ENCODE measurements around the gene NMT2. TPM values are rescaled to one million over a fixed set of nuclear protein-coding genes. Genes with fewer than 3 reads are reported as not detected.
"Not testable (repeated sequence)": the region's sequence is repeated elsewhere in the genome, so short reads cannot be mapped to it uniquely, and the experiment has no call there.

Gene NMT2
- total RNA-seq, result 14.6 TPM

- Histone ChIP-seq H3K9me3 (ENCODE audit: control insufficient read depth in 3 of 3, low read length in 3 of 3) (no peaks in the 10 kb centered on the region), H3K9ac (ENCODE audit: low read depth in 1 of 3, low read length in 3 of 3) (peak within 1 kb of the TSS; percentile 74 to 91 (median 76)), H3K4me1 (ENCODE audit: control insufficient read depth in 3 of 3, insufficient read depth in 3 of 3, low read length in 3 of 3) (peaks cover 14 to 30% (median 20%) of the 10 kb centered on the region in 3 donors), H3K27me3 (ENCODE audit: control insufficient read depth in 3 of 3, insufficient read depth in 3 of 3, low read length in 3 of 3) (no peaks in the 10 kb centered on the region), H3K27ac (ENCODE audit: low read depth, low read length) (peak within 1 kb of the TSS; percentile 74), H3K4me3 (ENCODE audit: low read length in 3 of 3) (peak within 1 kb of the TSS; percentile 82 to 96 (median 93)), H3K36me3 (ENCODE audit: control insufficient read depth in 3 of 3, insufficient read depth in 3 of 3, low read length in 3 of 3) (no peaks in the 10 kb centered on the region)
Measured at GRCh38 chr10:15168291-15168785, at the start of gene NMT2. TSS of gene NMT2 (minus strand) at chr10:15168693. CDS start at chr10:15168612, 81 bp downstream.

- Histone ChIP-seq H3K9ac (ENCODE audit: low read depth in 1 of 3, low read length in 3 of 3) (no peak overlapping the region), H3K4me3 (ENCODE audit: low read length in 3 of 3) (no peak overlapping the region), H3K27me3 (ENCODE audit: control insufficient read depth in 3 of 3, insufficient read depth in 3 of 3, low read length in 3 of 3) (no peaks in the 10 kb centered on the region), H3K9me3 (ENCODE audit: control insufficient read depth in 3 of 3, low read length in 3 of 3) (no peaks in the 10 kb centered on the region), H3K27ac (ENCODE audit: low read depth, low read length) (no peak overlapping the region), H3K4me1 (ENCODE audit: control insufficient read depth in 3 of 3, insufficient read depth in 3 of 3, low read length in 3 of 3) (no peaks in the 10 kb centered on the region), H3K36me3 (ENCODE audit: control insufficient read depth in 3 of 3, insufficient read depth in 3 of 3, low read length in 3 of 3) (peaks cover 0 to 5% (median 5%) of the 10 kb centered on the region in 3 donors)
Measured at GRCh38 chr10:15216700-15217099, 48.2 kb upstream of the NMT2 start.

GRCh38 chr10:15214237-15214636 lies 45.7 kb upstream of the NMT2 start:
- Histone ChIP-seq H3K27ac (ENCODE audit: low read depth, low read length) (no peak overlapping the region), H3K36me3 (ENCODE audit: control insufficient read depth in 3 of 3, insufficient read depth in 3 of 3, low read length in 3 of 3) (peaks cover 0 to 5% (median 5%) of the 10 kb centered on the region in 3 donors), H3K9ac (ENCODE audit: low read depth in 1 of 3, low read length in 3 of 3) (no peak overlapping the region), H3K4me3 (ENCODE audit: low read length in 3 of 3) (no peak overlapping the region), H3K27me3 (ENCODE audit: control insufficient read depth in 3 of 3, insufficient read depth in 3 of 3, low read length in 3 of 3) (no peaks in the 10 kb centered on the region), H3K9me3 (ENCODE audit: control insufficient read depth in 3 of 3, low read length in 3 of 3) (no peaks in the 10 kb centered on the region), H3K4me1 (ENCODE audit: control insufficient read depth in 3 of 3, insufficient read depth in 3 of 3, low read length in 3 of 3) (peaks cover 0 to 4% (median 0%) of the 10 kb centered on the region in 3 donors)

GRCh38 chr10:15213461-15213861 lies 45.0 kb upstream of the NMT2 start:
- Histone ChIP-seq H3K4me3 (ENCODE audit: low read length in 3 of 3) (no peak overlapping the region), H3K27me3 (ENCODE audit: control insufficient read depth in 3 of 3, insufficient read depth in 3 of 3, low read length in 3 of 3) (no peaks in the 10 kb centered on the region)

GRCh38 chr10:15211464-15211979 lies 43.0 kb upstream of the NMT2 start:
- H3K27me3 ChIP-seq (ENCODE audit: control insufficient read depth in 3 of 3, insufficient read depth in 3 of 3, low read length in 3 of 3), result no peaks in the 10 kb centered on the region
- peaks cover 0 to 4% (median 0%) of the 10 kb centered on the region in 3 donors for H3K4me1 ChIP-seq (ENCODE audit: control insufficient read depth in 3 of 3, insufficient read depth in 3 of 3, low read length in 3 of 3)
- H3K9ac ChIP-seq (ENCODE audit: low read depth in 1 of 3, low read length in 3 of 3), result no peak overlapping the region
- no peaks in the 10 kb centered on the region for H3K9me3 ChIP-seq (ENCODE audit: control insufficient read depth in 3 of 3, low read length in 3 of 3)
- no peak overlapping the region for H3K27ac ChIP-seq (ENCODE audit: low read depth, low read length)
- H3K36me3 ChIP-seq (ENCODE audit: control insufficient read depth in 3 of 3, insufficient read depth in 3 of 3, low read length in 3 of 3), result peaks cover 0 to 5% (median 5%) of the 10 kb centered on the region in 3 donors
- no peak overlapping the region for H3K4me3 ChIP-seq (ENCODE audit: low read length in 3 of 3)

More at GRCh38 chr10:15213461-15213861, 45.0 kb upstream of the NMT2 start:
- peaks cover 0 to 5% (median 5%) of the 10 kb centered on the region in 3 donors for H3K36me3 ChIP-seq (ENCODE audit: control insufficient read depth in 3 of 3, insufficient read depth in 3 of 3, low read length in 3 of 3)
- no peaks in the 10 kb centered on the region for H3K9me3 ChIP-seq (ENCODE audit: control insufficient read depth in 3 of 3, low read length in 3 of 3)
- peaks cover 0 to 4% (median 0%) of the 10 kb centered on the region in 3 donors for H3K4me1 ChIP-seq (ENCODE audit: control insufficient read depth in 3 of 3, insufficient read depth in 3 of 3, low read length in 3 of 3)
- no peak overlapping the region for H3K27ac ChIP-seq (ENCODE audit: low read depth, low read length)
- H3K9ac ChIP-seq (ENCODE audit: low read depth in 1 of 3, low read length in 3 of 3), result no peak overlapping the region

GRCh38 chr10:15210521-15210920 lies 42.0 kb upstream of the NMT2 start:
- H3K27ac ChIP-seq (ENCODE audit: low read depth, low read length), result no peak overlapping the region
- peaks cover 0 to 4% (median 0%) of the 10 kb centered on the region in 3 donors for H3K4me1 ChIP-seq (ENCODE audit: control insufficient read depth in 3 of 3, insufficient read depth in 3 of 3, low read length in 3 of 3)
- H3K36me3 ChIP-seq (ENCODE audit: control insufficient read depth in 3 of 3, insufficient read depth in 3 of 3, low read length in 3 of 3), result peaks cover 0 to 5% (median 5%) of the 10 kb centered on the region in 3 donors
- H3K4me3 ChIP-seq (ENCODE audit: low read length in 3 of 3), result no peak overlapping the region
- no peaks in the 10 kb centered on the region for H3K27me3 ChIP-seq (ENCODE audit: control insufficient read depth in 3 of 3, insufficient read depth in 3 of 3, low read length in 3 of 3)
- no peak overlapping the region for H3K9ac ChIP-seq (ENCODE audit: low read depth in 1 of 3, low read length in 3 of 3)
- H3K9me3 ChIP-seq (ENCODE audit: control insufficient read depth in 3 of 3, low read length in 3 of 3), result no peaks in the 10 kb centered on the region

GRCh38 chr10:15209827-15210509 lies 41.5 kb upstream of the NMT2 start:
- no peak overlapping the region for H3K9ac ChIP-seq (ENCODE audit: low read depth in 1 of 3, low read length in 3 of 3)
- no peaks in the 10 kb centered on the region for H3K9me3 ChIP-seq (ENCODE audit: control insufficient read depth in 3 of 3, low read length in 3 of 3)
- H3K4me3 ChIP-seq (ENCODE audit: low read length in 3 of 3), result no peak overlapping the region

GRCh38 chr10:15208221-15208620 lies 39.7 kb upstream of the NMT2 start:
- H3K4me3 ChIP-seq (ENCODE audit: low read length in 3 of 3), result no peak overlapping the region
- no peak overlapping the region for H3K9ac ChIP-seq (ENCODE audit: low read depth in 1 of 3, low read length in 3 of 3)
- no peak overlapping the region for H3K27ac ChIP-seq (ENCODE audit: low read depth, low read length)
- peaks cover 0 to 4% (median 0%) of the 10 kb centered on the region in 3 donors for H3K4me1 ChIP-seq (ENCODE audit: control insufficient read depth in 3 of 3, insufficient read depth in 3 of 3, low read length in 3 of 3)
- H3K27me3 ChIP-seq (ENCODE audit: control insufficient read depth in 3 of 3, insufficient read depth in 3 of 3, low read length in 3 of 3), result no peaks in the 10 kb centered on the region
- H3K9me3 ChIP-seq (ENCODE audit: control insufficient read depth in 3 of 3, low read length in 3 of 3), result no peaks in the 10 kb centered on the region
- peaks cover 0 to 3% (median 0%) of the 10 kb centered on the region in 3 donors for H3K36me3 ChIP-seq (ENCODE audit: control insufficient read depth in 3 of 3, insufficient read depth in 3 of 3, low read length in 3 of 3)

More at GRCh38 chr10:15209827-15210509, 41.5 kb upstream of the NMT2 start:
- Histone ChIP-seq H3K27ac (ENCODE audit: low read depth, low read length) (no peak overlapping the region), H3K4me1 (ENCODE audit: control insufficient read depth in 3 of 3, insufficient read depth in 3 of 3, low read length in 3 of 3) (peaks cover 0 to 4% (median 0%) of the 10 kb centered on the region in 3 donors), H3K27me3 (ENCODE audit: control insufficient read depth in 3 of 3, insufficient read depth in 3 of 3, low read length in 3 of 3) (no peaks in the 10 kb centered on the region), H3K36me3 (ENCODE audit: control insufficient read depth in 3 of 3, insufficient read depth in 3 of 3, low read length in 3 of 3) (peaks cover 0 to 5% (median 5%) of the 10 kb centered on the region in 3 donors)

- H3K4me1 ChIP-seq (ENCODE audit: control insufficient read depth in 3 of 3, insufficient read depth in 3 of 3, low read length in 3 of 3), result not testable (repeated sequence)
Measured at GRCh38 chr10:15207410-15207809, 38.9 kb upstream of the NMT2 start.

GRCh38 chr10:15202639-15203038 lies 34.1 kb upstream of the NMT2 start:
- H3K9ac ChIP-seq (ENCODE audit: low read depth in 1 of 3, low read length in 3 of 3), result no peak overlapping the region
- H3K9me3 ChIP-seq (ENCODE audit: control insufficient read depth in 3 of 3, low read length in 3 of 3), result no peaks in the 10 kb centered on the region
- no peak overlapping the region for H3K27ac ChIP-seq (ENCODE audit: low read depth, low read length)
- H3K4me1 ChIP-seq (ENCODE audit: control insufficient read depth in 3 of 3, insufficient read depth in 3 of 3, low read length in 3 of 3), result peaks cover 0 to 2% (median 0%) of the 10 kb centered on the region in 3 donors
- H3K4me3 ChIP-seq (ENCODE audit: low read length in 3 of 3), result no peak overlapping the region
- H3K36me3 ChIP-seq (ENCODE audit: control insufficient read depth in 3 of 3, insufficient read depth in 3 of 3, low read length in 3 of 3), result no peaks in the 10 kb centered on the region
- H3K27me3 ChIP-seq (ENCODE audit: control insufficient read depth in 3 of 3, insufficient read depth in 3 of 3, low read length in 3 of 3), result no peaks in the 10 kb centered on the region

More at GRCh38 chr10:15207410-15207809, 38.9 kb upstream of the NMT2 start:
- not testable (repeated sequence) for H3K27ac ChIP-seq (ENCODE audit: low read depth, low read length); H3K36me3 ChIP-seq (ENCODE audit: control insufficient read depth in 3 of 3, insufficient read depth in 3 of 3, low read length in 3 of 3); H3K9ac ChIP-seq (ENCODE audit: low read depth in 1 of 3, low read length in 3 of 3); H3K27me3 ChIP-seq (ENCODE audit: control insufficient read depth in 3 of 3, insufficient read depth in 3 of 3, low read length in 3 of 3); H3K9me3 ChIP-seq (ENCODE audit: control insufficient read depth in 3 of 3, low read length in 3 of 3); H3K4me3 ChIP-seq (ENCODE audit: low read length in 3 of 3)

Data from skeletal muscle tissue (tissue), 4 donors.